Type B pancreatic cell (in vitro differentiated cells): Measurements from ENCODE around the gene TRIM32. TPM values are rescaled to one million over a fixed set of nuclear protein-coding genes. Genes with fewer than 3 reads are reported as not detected.
A peak's percentile ranks its signal among the peaks of the same experiment; 100 is the strongest.

Experiments used
- DNase-seq: peaks from one replicate; pipeline ENCODE4 v3.0.0; 2021; ENCODE audit warnings: mixed read lengths; ENCODE audit not compliant: unreplicated experiment; ENCODE audit errors: extremely low spot score
- H3K27ac Mint-ChIP-seq: 2 replicates; pipeline ENCODE4 v1.8.0; 2021; ENCODE audit warnings: mild to moderate bottlenecking, mixed read lengths
- H3K27me3 Mint-ChIP-seq: 2 replicates; pipeline ENCODE4 v1.8.0; 2021; ENCODE audit warnings: mixed read lengths
- H3K36me3 Mint-ChIP-seq: 2 replicates; pipeline ENCODE4 v1.8.0; 2021; ENCODE audit warnings: mixed read lengths
- H3K4me1 Mint-ChIP-seq: one replicate; pipeline ENCODE4 v1.8.0; 2021; ENCODE audit warnings: mixed read lengths; ENCODE audit not compliant: unreplicated experiment
- H3K4me3 Mint-ChIP-seq: 2 replicates; pipeline ENCODE4 v1.8.0; 2021; ENCODE audit warnings: mild to moderate bottlenecking, mixed read lengths
- H3K9me3 Mint-ChIP-seq: 2 replicates; pipeline ENCODE4 v1.8.0; 2021; ENCODE audit warnings: mixed read lengths
- CTCF ChIP-seq: fragments of 200-600 bp; sonication (generic); conservative IDR thresholded peaks from 2 replicates; pipeline ENCODE4 v1.5.0; 2021; ENCODE audit warnings: antibody characterized with exemption, mild to moderate bottlenecking
- total RNA-seq: library from RNA; stranded (reverse); gene quantifications from 2 replicates; pipeline ENCODE4 v1.2.1, GENCODE V29; 2021; ENCODE audit warnings: low replicate concordance

Gene TRIM32
- total RNA-seq, 1 donor from 2014 or later, result 29.6 TPM

DNA sequence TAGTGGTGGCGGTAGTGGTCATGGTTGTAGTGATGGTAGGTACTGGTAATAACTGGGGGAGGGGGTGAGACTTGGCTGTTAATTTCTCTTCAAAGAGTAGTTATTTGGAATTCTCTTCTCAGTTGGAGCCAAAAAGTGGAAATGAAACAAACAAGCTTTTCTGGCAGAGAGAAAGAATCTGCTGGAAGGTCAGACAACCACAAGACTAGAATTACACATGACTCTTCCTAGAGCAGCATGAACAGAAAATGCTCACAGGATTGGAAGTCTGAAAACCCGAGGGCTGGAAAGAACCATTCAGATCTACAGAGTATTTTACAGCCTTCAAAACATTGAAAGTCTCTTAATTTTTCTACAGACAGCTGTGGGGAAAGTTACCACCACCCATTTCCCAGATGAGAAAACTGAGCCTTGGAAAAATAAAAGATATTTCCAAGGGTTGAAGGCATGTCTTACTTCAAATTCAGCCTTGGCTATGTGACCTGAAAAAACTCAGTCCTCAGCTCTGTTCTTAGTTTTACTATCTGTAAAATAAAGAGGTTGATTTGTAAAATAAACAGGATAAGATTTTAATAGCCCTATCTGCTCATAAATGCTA is 42.9 kb upstream of the TRIM32 start:
- no peaks in the 10 kb centered on the region for H3K9me3 Mint-ChIP-seq
- no peak overlapping the region for H3K27ac Mint-ChIP-seq
- peaks cover 44% of the 10 kb centered on the region for H3K27me3 Mint-ChIP-seq
- peaks cover 15% of the 10 kb centered on the region for H3K4me1 Mint-ChIP-seq
- peaks cover 13% of the 10 kb centered on the region for H3K36me3 Mint-ChIP-seq
- DNase-seq, result no peak
- TF ChIP-seq CTCF, result no peak
- H3K4me3 Mint-ChIP-seq, result no peak overlapping the region

DNA sequence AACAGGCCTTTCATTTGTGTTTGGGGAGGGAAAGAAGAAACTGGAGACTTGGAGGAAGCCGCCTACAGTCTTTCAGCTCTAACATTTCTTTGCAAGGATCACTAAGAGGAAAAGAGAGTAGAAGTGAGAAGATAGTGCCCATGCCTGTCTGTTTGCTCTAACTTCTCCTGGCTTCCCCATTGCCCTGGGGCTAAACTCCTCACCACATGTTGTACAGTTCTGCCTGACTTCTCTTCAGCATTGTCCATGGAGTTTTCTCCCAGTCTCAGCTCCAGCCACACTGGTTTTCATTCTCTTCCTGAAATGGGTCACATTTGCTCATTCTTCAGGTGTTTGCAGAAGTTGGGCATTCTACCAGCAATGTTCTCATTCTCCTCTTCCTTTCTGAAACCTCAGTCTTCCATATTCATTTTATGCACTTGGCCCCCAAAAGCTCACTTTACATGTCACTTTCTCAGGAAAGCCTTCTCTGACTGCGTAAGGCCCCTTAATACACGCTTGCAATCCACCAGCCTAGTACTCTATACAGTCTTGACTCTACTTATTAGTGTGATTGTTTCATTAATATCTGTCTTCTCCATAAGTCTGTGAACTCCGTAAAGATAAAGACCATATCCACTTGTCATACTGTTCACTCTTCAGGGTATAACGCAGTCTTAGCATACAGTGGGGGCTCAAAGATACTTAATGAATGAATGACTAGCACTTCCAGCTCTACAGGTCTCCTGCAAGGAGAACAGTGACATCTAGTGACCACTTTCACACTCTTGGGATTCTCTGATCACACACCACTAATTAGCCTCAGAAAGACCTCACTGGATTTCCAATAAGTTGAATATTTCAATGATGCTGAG is 40.2 kb upstream of the TRIM32 start:
- Mint-ChIP-seq H3K4me3 (no peak overlapping the region), H3K27ac (no peak overlapping the region), H3K9me3 (no peaks in the 10 kb centered on the region), H3K4me1 (peaks cover 15% of the 10 kb centered on the region), H3K27me3 (peaks cover 34% of the 10 kb centered on the region), H3K36me3 (peaks cover 15% of the 10 kb centered on the region)
- no peak for DNase-seq
- TF ChIP-seq CTCF, result peak; percentile 70

DNA sequence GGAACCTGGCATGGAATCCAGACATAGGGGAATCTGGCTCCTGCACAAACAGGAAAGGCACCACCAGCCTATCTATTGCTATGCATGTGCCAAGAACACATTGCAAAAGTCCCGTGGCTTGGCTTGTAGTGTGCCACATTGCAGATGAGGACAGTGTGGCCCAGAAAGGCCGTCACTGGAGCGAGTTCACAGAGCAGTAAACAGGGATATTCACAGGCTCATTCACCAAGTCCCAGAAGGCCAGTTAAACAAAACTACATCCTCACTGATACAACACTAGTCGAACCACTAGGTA is 39.6 kb upstream of the TRIM32 start:
- H3K27me3 Mint-ChIP-seq, result peaks cover 31% of the 10 kb centered on the region
- peaks cover 15% of the 10 kb centered on the region for H3K36me3 Mint-ChIP-seq
- H3K27ac Mint-ChIP-seq, result no peak overlapping the region
- H3K4me3 Mint-ChIP-seq, result no peak overlapping the region
- no peak for DNase-seq
- no peak for TF ChIP-seq CTCF
- H3K9me3 Mint-ChIP-seq, result no peaks in the 10 kb centered on the region
- peaks cover 15% of the 10 kb centered on the region for H3K4me1 Mint-ChIP-seq

GRCh38 chr9:116653348-116654058 is 33.6 kb upstream of the TRIM32 start:
- no peak for TF ChIP-seq CTCF
- Mint-ChIP-seq H3K4me3 (no peak overlapping the region), H3K27me3 (peaks cover 5% of the 10 kb centered on the region), H3K9me3 (no peaks in the 10 kb centered on the region), H3K36me3 (peaks cover 5% of the 10 kb centered on the region), H3K4me1 (no peaks in the 10 kb centered on the region), H3K27ac (no peak overlapping the region)
- no peak for DNase-seq

DNA sequence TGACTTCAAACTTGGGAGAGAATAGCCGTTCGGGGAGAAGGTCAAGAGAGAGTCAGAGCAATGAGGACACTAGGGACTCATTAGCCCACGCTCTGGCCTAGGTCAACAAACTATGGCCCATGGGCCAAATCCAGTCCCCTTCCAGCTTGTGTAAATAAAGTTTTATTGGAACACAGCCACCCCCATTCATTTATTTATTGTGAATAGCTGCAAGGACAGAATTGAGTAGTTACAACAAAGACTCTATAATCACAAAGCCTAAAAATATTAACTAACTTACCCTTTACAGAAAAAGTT is 33.1 kb upstream of the TRIM32 start:
- Mint-ChIP-seq H3K36me3 (peaks cover 5% of the 10 kb centered on the region), H3K4me3 (no peak overlapping the region), H3K4me1 (no peaks in the 10 kb centered on the region), H3K9me3 (no peaks in the 10 kb centered on the region), H3K27ac (no peak overlapping the region), H3K27me3 (peaks cover 5% of the 10 kb centered on the region)
- no peak for TF ChIP-seq CTCF
- no peak for DNase-seq
